COLO668 (cell line): ENCODE results near the gene EMID1.
A peak's percentile ranks its signal among the peaks of the same experiment; 100 is the strongest.
"Not testable (repeated sequence)": the region's sequence is repeated elsewhere in the genome, so short reads cannot be mapped to it uniquely, and the experiment has no call there.

Experiments used
- DNase-seq: peaks from one replicate; lab custom pipeline; 2025; ENCODE audit not compliant: unreplicated experiment; lab: John Stamatoyannopoulos, UW

EMID1 gene

GRCh38 chr22:29209624-29209929, 3.9 kb downstream of the EMID1 start:
- DNase-seq = no peak

DNA sequence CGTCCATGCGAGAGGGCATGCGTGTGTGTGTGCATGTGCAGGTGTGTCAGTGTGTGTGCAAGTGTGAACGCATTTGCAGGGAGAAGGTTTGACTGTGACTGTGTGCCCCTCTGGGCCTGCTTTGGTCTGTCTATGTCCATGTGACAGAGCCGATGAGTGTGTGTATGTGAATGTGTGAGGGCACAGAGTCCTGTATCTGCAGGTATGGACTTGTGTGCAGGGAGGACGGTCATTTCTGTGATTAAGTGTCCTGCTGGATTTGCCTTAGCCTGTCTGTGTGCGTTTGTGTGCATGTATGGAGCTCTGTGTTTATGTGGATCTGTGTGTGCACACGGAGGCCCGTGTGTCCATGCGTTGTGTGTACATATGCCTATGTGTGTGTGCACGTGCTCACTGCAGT, 5.4 kb downstream of the EMID1 start:
- no peak for DNase-seq

GRCh38 chr22:29211466-29211865, 5.8 kb downstream of the EMID1 start:
- DNase-seq = no peak

GRCh38 chr22:29212743-29213142, 7.0 kb downstream of the EMID1 start:
- no peak for DNase-seq

DNA sequence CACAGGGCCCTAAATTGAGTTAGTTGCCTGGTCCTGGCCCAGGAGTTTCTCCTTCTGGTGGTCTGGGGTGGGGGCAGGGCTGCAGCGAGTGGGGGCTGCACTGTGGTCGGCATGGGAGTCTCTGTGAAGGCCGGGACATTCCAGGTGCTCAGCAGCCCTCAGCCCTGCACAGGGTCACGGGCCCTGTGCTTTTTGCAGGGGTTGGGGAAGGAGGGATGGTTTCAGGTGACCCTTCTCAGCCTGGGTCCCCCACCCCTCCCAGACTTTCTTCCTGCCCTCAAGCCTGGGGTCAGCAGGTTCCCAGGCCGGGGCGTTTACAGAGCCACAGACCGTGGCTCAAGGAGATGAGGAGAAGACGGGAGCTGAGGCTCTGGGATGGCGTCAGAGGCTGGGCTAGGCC, 7.8 kb downstream of the EMID1 start:
- no peak for DNase-seq

- DNase-seq = no peak
These were observed 8.5 kb downstream of the EMID1 start for GRCh38 chr22:29214232-29214631.

DNA sequence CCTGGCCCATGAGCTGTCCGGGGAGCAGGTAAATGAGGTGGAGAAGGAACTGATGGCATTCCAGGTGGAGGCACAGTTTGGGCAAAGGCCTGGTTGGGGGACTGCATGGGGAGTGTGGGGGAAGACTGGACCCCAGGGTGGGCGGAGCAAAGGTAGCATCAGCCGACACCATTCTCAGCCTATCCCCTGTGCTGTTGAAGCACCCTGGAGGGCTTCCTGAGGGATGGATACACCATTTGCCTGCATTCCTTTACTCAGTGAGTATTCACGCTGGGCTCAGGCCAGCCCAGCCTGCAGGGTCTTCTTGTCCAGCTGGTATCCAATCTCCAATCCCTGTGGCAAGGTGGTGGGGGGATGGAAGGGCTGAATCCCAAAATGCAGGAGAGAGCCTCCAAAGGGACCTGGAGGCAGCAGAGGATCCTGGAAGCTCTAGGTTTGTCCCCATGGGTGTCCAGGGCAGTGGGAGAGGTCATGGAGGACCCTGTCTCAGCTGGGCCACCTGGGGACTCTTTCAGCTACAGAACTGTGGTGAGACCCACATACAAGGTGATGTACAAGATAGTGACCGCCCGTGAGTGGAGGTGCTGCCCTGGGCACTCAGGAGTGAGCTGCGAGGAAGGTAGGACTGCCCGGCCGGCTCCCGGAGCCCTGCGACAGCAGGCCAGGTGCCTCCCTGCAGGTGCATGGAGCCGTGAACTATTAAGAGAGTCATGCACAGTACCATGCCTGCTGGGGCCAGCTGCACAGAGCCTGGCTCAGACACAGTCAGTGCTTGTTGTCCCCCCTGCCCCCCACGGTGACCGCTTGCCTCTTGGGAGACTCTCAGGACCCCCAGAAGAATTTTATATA, 9.5 kb downstream of the EMID1 start:
- peak; percentile 40 for DNase-seq

DNA sequence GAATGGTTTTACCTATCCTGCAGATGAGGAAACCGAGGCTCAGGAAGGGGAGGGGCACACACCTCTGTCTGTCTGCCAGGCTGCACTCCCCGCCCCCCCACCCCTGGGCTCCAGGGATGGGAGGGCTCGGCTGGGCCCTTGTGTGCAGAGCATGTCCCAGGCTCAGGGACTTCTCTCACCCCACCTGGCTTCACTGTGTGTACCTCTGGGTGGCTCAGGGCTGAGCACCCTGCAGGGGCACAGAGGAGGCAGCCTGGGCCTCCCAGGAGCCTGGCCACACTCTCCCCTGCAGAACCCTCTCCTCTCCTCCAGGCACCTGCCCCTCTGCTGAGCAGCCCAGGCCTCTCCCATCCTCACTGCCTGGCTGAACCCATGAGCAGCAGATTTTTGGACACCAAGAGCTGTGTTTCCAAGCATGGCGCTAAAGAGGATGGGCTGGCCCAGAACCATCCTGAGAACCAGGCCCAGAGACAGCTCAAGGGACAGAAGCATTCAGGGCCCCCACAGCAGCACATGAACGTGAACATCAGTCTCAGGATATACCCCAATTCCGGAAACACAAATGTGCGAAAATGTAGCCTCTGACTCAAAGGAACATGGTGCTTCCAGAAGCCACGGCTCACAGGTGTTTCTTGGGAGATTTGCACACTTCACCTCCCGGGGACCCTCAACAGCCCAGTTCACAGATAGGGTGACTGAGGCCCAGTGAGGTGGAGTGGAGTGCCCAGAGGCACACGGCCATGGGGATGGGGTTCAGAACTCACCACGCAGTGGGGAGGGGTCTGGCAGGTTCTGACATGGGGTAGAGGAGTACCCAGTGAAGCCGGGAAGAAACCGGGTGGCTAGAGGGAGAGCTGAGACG, 10.5 kb downstream of the EMID1 start:
- DNase-seq = no peak

DNA sequence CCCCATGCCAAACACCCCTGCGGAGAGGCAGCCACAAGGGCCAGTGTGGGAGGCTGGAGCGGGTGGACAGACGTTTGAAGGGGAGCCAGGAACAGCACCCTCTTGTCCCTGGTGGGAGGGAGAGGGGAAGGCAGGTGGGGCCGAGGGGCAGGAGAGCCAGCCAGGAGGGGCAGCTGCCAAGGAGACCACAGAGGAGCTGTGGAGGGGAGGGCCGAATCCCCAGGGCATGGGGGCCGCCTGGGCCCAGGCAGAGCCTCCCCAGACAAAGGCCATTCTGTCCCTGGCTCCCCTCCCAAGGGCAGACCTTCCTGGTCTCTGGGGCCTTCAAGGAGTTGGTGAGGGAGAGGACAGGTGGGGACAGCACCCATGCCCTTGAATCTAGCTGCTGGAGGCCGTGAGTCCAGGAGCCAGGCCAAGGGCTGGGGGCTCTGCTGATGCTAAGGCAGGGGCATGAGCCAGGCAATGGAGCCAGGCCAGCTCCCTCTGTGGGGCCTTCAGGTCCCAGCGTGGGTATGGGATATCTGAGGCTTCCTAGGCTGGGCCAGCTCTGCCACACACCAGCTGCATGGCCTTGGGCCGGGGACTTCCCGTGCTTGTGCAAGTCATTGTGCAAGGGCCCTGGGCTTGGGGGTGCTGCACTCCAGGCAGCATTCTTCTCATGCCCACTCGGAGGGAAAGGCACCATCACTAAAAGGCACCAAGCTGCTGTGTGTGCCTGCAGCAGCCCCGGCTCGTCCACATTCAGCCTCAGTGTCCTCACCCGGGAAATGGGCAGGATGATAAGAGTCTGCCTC, 11.4 kb downstream of the EMID1 start:
- DNase-seq = no peak

DNA sequence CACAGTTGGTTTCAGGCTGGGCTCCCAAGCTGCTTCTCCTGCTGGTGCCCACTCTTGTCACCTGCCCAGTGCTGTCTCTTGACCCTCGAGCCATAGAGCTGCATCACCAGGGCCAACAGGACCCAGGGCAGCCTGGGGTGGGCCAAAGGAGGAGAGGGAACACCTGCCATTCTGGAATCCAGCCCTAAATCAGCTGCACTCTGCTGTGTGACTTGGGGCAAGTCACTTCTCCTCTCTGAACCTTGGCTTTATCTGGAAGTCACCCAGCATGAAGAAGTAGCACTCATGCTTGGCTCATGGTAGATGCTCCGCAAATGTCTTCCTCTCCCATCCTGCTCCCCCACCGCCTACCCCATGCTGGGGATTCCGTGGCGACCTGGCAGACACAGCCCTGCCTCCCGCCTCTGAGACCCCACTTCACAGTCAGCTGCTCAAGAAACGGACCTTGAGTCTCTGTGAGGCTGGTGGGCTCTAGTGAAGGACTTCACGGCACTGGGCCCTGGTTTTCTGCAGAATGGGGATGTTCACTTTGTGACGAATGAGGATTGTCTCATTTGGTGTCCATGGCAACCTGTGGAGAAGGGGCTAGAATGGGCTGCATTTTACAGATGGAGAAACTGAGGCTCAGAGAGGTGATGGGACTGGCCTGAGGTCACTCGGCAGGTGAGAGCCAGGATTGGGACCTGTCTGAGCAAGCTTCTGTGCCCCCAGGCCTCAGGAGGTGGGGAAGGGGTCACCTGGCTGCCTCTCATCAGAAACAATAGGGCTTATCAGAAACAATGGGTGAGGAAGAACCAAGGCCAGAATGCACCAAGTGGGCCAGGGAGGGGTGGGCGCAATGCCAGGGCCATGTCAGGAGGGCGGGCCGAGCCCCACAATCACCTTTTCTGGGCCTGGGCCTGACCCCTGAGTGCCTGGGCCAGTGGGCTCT, 12.4 kb downstream of the EMID1 start:
- no peak for DNase-seq

DNA sequence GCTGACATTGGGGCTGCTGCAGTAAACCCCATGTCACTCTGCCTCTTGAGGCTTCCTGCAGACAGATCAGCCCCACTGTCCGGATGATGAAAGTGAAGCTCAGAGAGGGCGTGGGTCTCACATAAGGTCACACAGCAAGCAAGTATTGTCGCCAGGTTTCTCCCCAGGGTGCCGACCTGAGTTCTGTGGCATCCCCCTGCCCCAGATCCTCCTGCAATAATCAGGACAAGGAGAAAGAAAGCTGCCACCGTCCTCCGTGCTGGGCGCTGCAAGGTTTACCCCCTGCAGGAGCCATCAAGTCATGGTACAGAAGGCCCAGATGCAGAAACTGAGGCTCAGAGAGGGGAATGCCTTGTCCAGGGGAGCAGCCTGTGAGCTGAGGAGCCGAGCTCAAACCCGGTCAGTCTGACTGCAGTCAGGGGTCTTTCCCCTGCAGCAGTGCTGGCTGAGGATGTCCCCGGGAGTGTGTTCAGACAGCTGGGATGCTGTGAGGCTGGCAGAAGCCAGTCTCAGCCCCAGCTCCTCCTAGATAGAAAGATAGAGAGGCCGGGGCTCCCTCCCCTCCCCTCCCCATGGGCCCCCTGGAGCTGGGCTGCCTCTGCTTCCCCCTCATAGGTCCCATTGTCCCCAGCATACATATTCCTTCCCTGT, 13.2 kb downstream of the EMID1 start:
- no peak for DNase-seq

- not testable (repeated sequence) for DNase-seq
These were observed 13.7 kb downstream of the EMID1 start for GRCh38 chr22:29219409-29219782.

DNA sequence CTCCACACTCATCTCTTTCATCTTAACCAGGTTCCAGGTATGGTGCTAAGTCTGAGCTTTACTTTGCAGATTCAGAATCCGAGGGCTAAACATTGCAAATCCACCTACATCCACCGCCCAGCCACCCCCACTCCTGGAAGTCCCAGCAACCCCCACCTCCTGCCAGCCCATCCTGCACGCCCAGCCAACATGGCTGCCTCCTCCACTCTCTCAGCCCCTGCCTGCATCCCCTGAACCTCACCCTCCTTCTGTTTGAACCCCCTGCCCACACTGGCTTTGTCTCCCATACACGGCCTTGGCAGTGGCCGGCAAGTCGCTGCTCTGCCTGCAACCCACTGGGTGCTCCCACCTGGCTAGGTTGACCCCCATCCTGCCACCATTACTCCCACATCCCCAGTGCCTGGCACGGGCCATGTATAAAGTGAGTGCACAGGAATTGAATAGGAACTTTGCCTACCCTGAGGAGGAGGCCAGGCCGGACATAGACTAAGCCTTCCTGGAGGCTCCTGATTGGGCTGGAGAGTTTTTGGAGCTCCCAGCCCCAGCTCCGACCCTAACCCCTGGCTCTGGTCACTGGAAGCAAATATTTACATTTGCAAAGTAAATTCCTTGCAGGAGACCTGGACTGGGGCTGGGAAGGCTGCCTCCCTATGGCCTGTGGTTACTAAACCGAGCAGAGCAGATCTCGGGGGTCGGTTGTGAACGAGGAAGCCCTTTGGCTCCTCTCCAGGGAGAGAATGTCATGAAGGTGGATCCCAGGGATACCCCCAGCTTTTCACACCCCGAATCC, 14.4 kb downstream of the EMID1 start:
- DNase-seq = no peak

- DNase-seq = no peak
These were observed 18.6 kb downstream of the EMID1 start for GRCh38 chr22:29224121-29224858.

DNA sequence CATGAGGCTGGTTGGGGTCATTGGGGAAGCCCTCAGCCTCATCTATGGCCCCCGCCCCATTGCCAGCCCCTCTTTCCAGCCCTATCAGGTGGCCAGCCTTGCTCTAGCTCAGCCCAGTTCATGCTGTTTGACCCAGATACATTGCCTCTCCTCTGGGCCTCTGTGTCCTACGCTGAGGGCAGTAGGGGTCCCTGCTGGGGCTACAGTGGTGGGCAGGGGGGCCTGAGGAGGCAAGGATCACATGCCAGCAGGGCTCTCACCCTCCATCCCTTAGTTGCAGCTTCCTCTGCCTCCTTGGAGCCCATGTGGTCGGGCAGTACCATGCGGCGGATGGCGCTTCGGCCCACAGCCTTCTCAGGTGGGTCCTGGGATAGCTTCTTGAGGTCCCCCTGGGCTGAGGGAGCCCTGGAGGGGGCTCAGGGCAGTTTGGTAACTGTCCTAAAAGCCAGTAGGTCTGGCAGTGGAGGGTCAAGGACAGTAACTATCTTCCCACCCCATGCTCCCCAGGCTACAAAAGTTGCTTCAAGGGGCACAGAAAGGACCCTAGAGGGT, 19.2 kb downstream of the EMID1 start:
- no peak for DNase-seq

GRCh38 chr22:29225422-29226090, 19.9 kb downstream of the EMID1 start:
- DNase-seq = peak; percentile 67

DNA sequence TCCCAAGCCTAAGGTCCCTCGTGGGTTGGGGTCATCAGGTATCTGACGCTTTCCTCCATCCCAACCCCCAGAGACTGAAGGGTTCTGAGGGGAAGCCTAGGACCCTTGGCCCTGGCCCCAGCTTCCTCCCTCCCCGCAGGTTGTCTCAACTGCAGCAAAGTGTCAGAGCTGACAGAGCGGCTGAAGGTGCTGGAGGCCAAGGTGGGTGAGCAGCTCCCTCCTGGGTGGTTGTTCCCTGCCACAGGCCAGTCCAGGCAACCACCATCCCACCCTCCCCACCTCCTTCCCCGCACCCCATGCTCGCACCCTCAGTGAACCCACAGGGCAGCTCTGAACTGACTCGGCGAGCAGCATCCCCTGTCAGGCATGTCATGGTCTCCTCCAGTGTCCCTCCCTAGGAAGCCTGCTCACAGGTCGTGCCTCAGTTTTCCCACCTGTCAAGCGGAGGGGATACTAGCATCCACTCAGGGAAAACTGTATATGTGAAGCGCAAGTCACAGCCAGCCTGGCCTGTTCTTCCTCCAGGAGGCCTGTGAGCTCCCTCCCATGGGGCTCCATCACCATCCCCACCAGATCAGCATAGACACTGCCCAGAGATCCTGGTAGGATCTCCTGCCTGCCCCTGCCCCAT, 20.8 kb downstream of the EMID1 start:
- DNase-seq = no peak
